GM10266 (cell line): ENCODE measurements around the gene PSMD11.
A peak's percentile ranks its signal among the peaks of the same experiment; 100 is the strongest.
"Not testable (repeated sequence)": the region's sequence is repeated elsewhere in the genome, so short reads cannot be mapped to it uniquely, and the experiment has no call there.

Experiments
- DNase-seq: peaks from one replicate; pipeline ENCODE4 v3.0.0; 2012; ENCODE audit errors: extremely low spot score
- TF ChIP-seq, protein P1 (sequence below): IDR thresholded peaks from 2 replicates; pipeline ENCODE4 v1.5.1; 2012; ENCODE audit warnings: mild to moderate bottlenecking, low read depth; ENCODE audit not compliant: control insufficient read depth, insufficient read depth; ENCODE audit errors: missing control alignments

Gene PSMD11

DNA sequence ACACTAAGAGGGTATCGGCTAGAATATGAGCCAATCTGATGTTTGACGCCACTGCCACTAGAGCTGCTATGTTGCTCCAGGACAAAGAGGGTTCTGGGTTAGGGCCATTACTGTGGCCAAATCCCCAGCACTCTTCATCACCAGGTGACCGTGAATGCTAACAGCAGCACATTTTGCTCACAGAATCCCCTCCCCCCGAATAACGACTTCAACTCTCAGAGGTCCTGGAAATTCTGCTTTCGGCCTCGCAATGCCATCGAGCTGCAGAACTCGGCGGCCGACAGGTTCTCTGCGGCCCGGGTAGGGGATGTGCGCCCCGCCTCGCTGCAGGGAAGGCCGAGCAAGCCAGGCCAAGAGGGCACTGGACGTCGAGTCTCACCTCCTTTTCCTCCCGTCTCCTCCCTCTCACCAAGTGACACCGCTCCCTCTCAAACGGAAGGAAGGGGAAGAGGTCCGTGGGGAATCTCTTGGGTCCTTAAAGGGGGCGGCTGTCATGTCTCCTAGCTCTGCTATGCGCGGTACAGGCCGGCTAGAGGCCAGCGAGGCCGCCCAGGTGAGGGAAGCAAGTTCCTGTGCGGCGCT, 74.4 kb downstream of the PSMD11 start:
- DNase-seq = no peak

GRCh38 chr17:32519228-32520103, 75.2 kb downstream of the PSMD11 start:
- peak; percentile 67 for DNase-seq
- TF ChIP-seq, protein P1, sequence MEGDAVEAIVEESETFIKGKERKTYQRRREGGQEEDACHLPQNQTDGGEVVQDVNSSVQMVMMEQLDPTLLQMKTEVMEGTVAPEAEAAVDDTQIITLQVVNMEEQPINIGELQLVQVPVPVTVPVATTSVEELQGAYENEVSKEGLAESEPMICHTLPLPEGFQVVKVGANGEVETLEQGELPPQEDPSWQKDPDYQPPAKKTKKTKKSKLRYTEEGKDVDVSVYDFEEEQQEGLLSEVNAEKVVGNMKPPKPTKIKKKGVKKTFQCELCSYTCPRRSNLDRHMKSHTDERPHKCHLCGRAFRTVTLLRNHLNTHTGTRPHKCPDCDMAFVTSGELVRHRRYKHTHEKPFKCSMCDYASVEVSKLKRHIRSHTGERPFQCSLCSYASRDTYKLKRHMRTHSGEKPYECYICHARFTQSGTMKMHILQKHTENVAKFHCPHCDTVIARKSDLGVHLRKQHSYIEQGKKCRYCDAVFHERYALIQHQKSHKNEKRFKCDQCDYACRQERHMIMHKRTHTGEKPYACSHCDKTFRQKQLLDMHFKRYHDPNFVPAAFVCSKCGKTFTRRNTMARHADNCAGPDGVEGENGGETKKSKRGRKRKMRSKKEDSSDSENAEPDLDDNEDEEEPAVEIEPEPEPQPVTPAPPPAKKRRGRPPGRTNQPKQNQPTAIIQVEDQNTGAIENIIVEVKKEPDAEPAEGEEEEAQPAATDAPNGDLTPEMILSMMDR = no peak

More for the DNA sequence above, 74.4 kb downstream of the PSMD11 start:
- TF ChIP-seq, protein P1 = no peak

- TF ChIP-seq, protein P1 = no peak
- peak; percentile 60 for DNase-seq
Observed at GRCh38 chr17:32520104-32520701, 75.9 kb downstream of the PSMD11 start.

DNA sequence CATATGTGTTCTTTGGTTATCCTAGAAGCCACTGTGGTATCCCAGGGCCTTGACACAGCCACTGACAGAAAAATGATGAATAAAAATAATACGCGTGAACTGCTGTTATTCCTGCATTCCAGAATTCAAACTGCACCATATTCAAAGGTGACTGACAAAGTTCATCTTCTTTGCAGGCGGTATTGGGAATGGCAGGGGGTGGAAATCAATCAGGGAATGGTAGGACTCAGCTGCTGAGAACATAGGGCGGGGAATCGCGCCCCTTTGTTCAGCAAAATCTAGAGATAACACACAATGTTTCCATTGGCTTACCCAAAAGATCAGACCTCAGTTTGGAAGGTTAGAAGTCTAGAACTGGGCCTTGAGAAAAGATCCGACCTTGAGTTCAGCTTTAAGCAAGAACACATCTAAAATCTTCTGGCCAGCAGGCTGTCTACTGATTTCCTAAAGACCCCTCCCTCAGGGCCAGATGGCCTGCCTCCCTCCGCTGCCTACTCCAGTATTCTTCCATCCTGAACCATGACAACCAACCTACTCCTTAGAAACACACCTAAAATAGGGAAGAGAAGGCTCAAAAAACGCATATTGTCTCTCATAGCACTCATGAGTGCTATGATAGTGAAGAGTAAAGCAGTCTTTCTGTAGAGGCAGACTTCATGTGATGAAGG, 76.6 kb downstream of the PSMD11 start:
- DNase-seq = no peak
- TF ChIP-seq, protein P1 = no peak

DNA sequence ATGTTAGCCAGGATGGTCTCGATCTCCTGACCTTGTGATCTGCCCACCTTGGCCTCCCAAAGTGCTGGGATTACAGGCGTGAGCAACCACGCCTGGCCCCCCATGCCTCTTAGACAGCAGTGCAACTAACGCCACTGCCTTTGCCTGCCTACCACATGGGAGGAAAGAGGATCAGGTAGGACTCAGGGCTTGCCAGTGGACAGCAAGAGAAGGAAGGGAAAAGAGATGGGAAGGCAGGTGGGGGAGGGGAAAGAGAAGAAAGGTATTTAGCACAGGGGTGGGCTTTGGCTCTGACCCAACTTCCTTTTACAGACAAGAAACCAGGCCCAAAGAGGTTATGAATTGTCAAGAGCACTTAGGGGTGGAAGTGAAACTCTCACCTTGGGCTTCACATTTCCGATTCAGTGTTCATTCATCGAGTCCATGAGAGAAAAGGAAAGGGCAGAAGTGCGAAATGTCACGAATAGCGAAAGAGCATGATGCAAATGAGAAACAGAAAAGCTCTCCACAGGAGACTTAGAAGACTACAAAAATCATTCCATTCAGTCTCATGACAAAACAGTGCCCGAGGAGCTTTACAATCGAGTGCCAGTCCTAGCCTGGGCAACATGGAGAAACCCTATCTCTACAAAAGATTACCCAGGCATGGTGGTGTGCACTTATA, 78.8 kb downstream of the PSMD11 start:
- peak; percentile 80 for DNase-seq
- TF ChIP-seq, protein P1 = no peak

- DNase-seq = peak; percentile 66
- TF ChIP-seq, protein P1 = no peak
Observed at GRCh38 chr17:32523827-32524552, 79.7 kb downstream of the PSMD11 start.

DNA sequence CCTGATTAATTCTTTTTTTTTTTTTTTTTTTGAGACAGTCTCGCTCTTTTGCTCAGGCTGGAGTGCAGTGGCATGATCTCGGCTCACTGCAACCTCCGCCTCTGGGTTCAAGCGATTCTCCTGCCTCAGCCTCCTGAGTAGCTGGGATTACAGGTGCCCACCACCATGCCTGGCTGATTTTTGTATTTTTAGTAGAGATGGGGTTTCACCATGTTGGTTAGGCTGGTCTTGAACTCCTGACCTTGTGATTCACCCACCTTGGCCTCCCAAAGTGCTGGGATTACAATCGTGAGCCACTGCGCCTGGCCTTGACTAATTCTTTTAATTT, 80.2 kb downstream of the PSMD11 start:
- DNase-seq = not testable (repeated sequence)
